Measurements from ENCODE around the gene TFF1.
"Not testable (repeated sequence)": the region's sequence is repeated elsewhere in the genome, so short reads cannot be mapped to it uniquely, and the experiment has no call there.

The TFF1 gene

DNA sequence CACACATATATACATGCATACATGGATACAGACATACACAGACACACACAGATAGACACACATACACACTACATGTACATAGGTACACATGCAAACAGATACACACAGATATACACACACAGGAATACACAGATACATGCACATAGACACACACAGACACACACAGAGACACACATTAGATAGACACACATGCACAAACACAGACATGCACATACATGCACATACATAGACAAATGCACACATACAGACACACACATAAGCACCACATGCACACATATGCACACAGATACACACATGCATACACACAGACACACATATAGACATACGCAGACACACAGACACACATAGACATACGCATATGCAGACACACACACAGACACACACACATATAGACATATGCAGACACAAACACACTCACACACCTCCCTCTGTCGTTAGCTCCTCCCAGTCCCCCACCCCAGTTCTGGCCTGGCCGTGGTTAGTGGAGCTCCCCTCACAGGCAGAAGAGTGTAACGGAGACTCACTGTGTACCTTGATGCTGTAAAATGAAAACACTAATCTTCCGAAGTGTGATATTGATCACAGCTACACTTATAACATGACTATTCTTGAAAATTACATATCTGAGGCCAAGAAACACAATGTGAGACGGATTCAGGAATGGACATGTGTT is 45.0 kb upstream of the TFF1 start (continued):
- TF ChIP-seq SNAI2 (CRISPR knock-in tag; IDR thresholded peaks at IDR 0.05) (no peak), TOX (CRISPR knock-in tag; IDR thresholded peaks at IDR 0.05; ENCODE audit: borderline replicate concordance) (no peak)

DNA sequence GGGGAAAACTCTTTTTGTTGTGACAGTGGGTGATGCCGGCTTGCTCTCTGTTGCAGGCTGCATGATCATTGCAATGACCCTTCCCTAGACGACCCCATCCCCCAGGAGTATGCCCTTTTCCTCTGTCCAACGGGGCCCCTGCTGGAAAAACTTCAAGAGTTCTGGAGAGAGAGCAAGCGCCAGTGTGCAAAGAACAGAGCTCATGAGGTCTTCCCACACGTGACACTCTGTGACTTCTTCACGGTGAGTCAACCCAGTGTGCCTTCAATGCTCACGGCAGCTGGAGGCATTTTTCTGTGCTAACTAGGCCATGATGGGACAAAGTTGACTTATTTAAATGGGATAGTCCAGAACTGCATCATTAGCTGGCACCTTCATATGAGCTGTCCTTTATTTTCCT is 43.0 kb upstream of the TFF1 start:
- no peak for ATAC-seq
- TF ChIP-seq CSDC2 (CRISPR knock-in tag; IDR thresholded peaks at IDR 0.05) (no peak), OSR1 (CRISPR knock-in tag; IDR thresholded peaks at IDR 0.05) (no peak), ZNF565 (CRISPR knock-in tag; conservative IDR thresholded peaks at IDR 0.05; ENCODE audit: low read depth) (no peak), ARNTL (CRISPR knock-in tag; IDR thresholded peaks at IDR 0.05; ENCODE audit: borderline replicate concordance, low read depth) (no peak), TCF4 (CRISPR knock-in tag; IDR thresholded peaks at IDR 0.05; ENCODE audit: borderline replicate concordance) (no peak), ZNF8 (CRISPR knock-in tag; IDR thresholded peaks at IDR 0.05) (no peak), ZNF70 (CRISPR knock-in tag; IDR thresholded peaks at IDR 0.05) (no peak), ESRRG (CRISPR knock-in tag; IDR thresholded peaks at IDR 0.05) (no peak), ZFP3 (CRISPR knock-in tag; IDR thresholded peaks at IDR 0.05) (no peak), GLIS3 (CRISPR knock-in tag; IDR thresholded peaks at IDR 0.05) (no peak), SNAI2 (CRISPR knock-in tag; IDR thresholded peaks at IDR 0.05) (no peak), ISL1 (CRISPR knock-in tag; IDR thresholded peaks at IDR 0.05) (no peak), BACH2 (CRISPR knock-in tag; IDR thresholded peaks at IDR 0.05; ENCODE audit: borderline replicate concordance) (no peak)
- TF ChIP-seq, protein P1, sequence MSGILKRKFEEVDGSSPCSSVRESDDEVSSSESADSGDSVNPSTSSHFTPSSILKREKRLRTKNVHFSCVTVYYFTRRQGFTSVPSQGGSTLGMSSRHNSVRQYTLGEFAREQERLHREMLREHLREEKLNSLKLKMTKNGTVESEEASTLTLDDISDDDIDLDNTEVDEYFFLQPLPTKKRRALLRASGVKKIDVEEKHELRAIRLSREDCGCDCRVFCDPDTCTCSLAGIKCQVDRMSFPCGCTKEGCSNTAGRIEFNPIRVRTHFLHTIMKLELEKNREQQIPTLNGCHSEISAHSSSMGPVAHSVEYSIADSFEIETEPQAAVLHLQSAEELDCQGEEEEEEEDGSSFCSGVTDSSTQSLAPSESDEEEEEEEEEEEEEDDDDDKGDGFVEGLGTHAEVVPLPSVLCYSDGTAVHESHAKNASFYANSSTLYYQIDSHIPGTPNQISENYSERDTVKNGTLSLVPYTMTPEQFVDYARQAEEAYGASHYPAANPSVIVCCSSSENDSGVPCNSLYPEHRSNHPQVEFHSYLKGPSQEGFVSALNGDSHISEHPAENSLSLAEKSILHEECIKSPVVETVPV (CRISPR knock-in tag; IDR thresholded peaks at IDR 0.05) = no peak
- TF ChIP-seq, protein P2, sequence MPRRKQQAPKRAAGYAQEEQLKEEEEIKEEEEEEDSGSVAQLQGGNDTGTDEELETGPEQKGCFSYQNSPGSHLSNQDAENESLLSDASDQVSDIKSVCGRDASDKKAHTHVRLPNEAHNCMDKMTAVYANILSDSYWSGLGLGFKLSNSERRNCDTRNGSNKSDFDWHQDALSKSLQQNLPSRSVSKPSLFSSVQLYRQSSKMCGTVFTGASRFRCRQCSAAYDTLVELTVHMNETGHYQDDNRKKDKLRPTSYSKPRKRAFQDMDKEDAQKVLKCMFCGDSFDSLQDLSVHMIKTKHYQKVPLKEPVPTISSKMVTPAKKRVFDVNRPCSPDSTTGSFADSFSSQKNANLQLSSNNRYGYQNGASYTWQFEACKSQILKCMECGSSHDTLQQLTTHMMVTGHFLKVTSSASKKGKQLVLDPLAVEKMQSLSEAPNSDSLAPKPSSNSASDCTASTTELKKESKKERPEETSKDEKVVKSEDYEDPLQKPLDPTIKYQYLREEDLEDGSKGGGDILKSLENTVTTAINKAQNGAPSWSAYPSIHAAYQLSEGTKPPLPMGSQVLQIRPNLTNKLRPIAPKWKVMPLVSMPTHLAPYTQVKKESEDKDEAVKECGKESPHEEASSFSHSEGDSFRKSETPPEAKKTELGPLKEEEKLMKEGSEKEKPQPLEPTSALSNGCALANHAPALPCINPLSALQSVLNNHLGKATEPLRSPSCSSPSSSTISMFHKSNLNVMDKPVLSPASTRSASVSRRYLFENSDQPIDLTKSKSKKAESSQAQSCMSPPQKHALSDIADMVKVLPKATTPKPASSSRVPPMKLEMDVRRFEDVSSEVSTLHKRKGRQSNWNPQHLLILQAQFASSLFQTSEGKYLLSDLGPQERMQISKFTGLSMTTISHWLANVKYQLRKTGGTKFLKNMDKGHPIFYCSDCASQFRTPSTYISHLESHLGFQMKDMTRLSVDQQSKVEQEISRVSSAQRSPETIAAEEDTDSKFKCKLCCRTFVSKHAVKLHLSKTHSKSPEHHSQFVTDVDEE (CRISPR knock-in tag; IDR thresholded peaks at IDR 0.05) = no peak
- TF ChIP-seq, protein P3, sequence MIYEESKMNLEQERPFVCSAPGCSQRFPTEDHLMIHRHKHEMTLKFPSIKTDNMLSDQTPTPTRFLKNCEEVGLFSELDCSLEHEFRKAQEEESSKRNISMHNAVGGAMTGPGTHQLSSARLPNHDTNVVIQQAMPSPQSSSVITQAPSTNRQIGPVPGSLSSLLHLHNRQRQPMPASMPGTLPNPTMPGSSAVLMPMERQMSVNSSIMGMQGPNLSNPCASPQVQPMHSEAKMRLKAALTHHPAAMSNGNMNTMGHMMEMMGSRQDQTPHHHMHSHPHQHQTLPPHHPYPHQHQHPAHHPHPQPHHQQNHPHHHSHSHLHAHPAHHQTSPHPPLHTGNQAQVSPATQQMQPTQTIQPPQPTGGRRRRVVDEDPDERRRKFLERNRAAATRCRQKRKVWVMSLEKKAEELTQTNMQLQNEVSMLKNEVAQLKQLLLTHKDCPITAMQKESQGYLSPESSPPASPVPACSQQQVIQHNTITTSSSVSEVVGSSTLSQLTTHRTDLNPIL (CRISPR knock-in tag; IDR thresholded peaks at IDR 0.05; ENCODE audit: low read depth) = no peak

DNA sequence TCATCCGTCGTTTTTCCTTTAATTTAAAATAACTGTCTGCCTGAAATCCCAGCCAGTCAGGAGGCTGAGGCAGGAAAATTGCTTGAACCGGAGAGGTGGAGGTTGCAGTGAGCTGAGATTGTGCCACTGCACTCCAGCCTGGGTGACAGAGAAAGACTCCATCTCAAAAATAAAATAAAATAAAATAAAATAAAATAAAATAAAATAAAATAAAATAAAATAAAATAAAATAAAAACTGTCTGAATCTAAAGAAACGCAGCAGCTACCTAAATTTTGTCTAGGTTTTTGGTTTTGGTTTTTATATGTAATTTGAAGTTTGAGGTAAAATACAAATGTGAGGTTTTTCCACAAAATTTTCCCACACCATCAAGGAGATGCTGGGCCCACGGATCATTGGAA is 42.4 kb upstream of the TFF1 start:
- ATAC-seq = not testable (repeated sequence)

DNA sequence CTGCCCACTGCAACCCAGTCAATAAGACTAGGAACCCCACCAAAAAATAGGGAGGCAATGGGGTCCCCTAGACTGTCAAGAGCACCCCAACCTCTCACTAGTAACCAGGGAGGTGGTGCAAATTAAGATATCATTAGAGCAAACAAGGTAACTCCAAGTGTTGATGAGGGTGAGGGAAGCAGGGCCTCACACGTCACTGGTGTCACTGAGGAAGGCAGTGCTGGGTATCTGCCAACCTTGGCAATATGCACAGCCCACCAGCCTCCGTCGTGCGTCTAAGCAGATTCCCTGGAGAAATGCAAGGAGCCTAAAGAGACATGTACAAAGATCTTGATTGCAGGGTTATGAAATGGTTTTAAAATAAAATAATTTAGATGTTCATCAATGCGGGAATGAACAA is 41.1 kb upstream of the TFF1 start:
- no peak for ATAC-seq

More for the DNA sequence above, 41.1 kb upstream of the TFF1 start:
- TF ChIP-seq SNAI2 (CRISPR knock-in tag; IDR thresholded peaks at IDR 0.05) (no peak), ARNTL (CRISPR knock-in tag; IDR thresholded peaks at IDR 0.05; ENCODE audit: borderline replicate concordance, low read depth) (no peak), RARB (CRISPR knock-in tag; IDR thresholded peaks at IDR 0.05) (no peak), CSDC2 (CRISPR knock-in tag; IDR thresholded peaks at IDR 0.05) (no peak), ZFP3 (CRISPR knock-in tag; IDR thresholded peaks at IDR 0.05) (no peak), TCF4 (CRISPR knock-in tag; IDR thresholded peaks at IDR 0.05; ENCODE audit: borderline replicate concordance) (no peak), TOX (CRISPR knock-in tag; IDR thresholded peaks at IDR 0.05; ENCODE audit: borderline replicate concordance) (no peak), ESRRG (CRISPR knock-in tag; IDR thresholded peaks at IDR 0.05) (no peak), ZNF565 (CRISPR knock-in tag; conservative IDR thresholded peaks at IDR 0.05; ENCODE audit: low read depth) (no peak), ZFP30 (CRISPR knock-in tag; IDR thresholded peaks at IDR 0.05) (no peak), ZNF70 (CRISPR knock-in tag; IDR thresholded peaks at IDR 0.05) (no peak)
- TF ChIP-seq, protein P3 (CRISPR knock-in tag; IDR thresholded peaks at IDR 0.05; ENCODE audit: low read depth) = no peak
- TF ChIP-seq, protein P2 (CRISPR knock-in tag; IDR thresholded peaks at IDR 0.05) = no peak
- TF ChIP-seq, protein P4, sequence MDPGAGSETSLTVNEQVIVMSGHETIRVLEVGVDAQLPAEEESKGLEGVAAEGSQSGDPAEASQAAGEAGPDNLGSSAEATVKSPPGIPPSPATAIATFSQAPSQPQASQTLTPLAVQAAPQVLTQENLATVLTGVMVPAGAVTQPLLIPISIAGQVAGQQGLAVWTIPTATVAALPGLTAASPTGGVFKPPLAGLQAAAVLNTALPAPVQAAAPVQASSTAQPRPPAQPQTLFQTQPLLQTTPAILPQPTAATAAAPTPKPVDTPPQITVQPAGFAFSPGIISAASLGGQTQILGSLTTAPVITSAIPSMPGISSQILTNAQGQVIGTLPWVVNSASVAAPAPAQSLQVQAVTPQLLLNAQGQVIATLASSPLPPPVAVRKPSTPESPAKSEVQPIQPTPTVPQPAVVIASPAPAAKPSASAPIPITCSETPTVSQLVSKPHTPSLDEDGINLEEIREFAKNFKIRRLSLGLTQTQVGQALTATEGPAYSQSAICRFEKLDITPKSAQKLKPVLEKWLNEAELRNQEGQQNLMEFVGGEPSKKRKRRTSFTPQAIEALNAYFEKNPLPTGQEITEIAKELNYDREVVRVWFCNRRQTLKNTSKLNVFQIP (CRISPR knock-in tag; IDR thresholded peaks at IDR 0.05; ENCODE audit: borderline replicate concordance, low read depth) = no peak

Data from SK-N-SH treated with all-trans-retinoic acid at 6 μM for 48 hours (cell line).